Neural cell (in vitro differentiated cells): ENCODE data around the gene KLC4.

Experiments
- CTCF ChIP-seq: fragments of 450-650 bp; IDR thresholded peaks from 2 replicates; pipeline ENCODE4 v1.5.1; 2014; ENCODE audit warnings: antibody characterized with exemption, mild to moderate bottlenecking, moderate library complexity; ENCODE audit not compliant: poor library complexity, severe bottlenecking
- EP300 ChIP-seq: fragments of 450-650 bp; conservative IDR thresholded peaks from 2 replicates; pipeline ENCODE4 v1.6.1; 2014; ENCODE audit warnings: antibody characterized with exemption, mild to moderate bottlenecking, moderate library complexity; ENCODE audit not compliant: poor library complexity, severe bottlenecking
- EZH2 ChIP-seq: fragments of 200-600, 300-800 bp; shearing (Covaris generic), sonication (generic); IDR thresholded peaks from 2 replicates; pipeline ENCODE4 v1.6.1; 2014; ENCODE audit warnings: antibody characterized with exemption, low read length, borderline replicate concordance, mild to moderate bottlenecking; ENCODE audit not compliant: insufficient read depth, poor library complexity, severe bottlenecking
- MXI1 ChIP-seq: fragments of 450-650 bp; conservative IDR thresholded peaks from 2 replicates; pipeline ENCODE4 v1.6.1; 2014; ENCODE audit warnings: antibody characterized with exemption, mild to moderate bottlenecking; ENCODE audit not compliant: poor library complexity, severe bottlenecking
- POLR2AphosphoS5 ChIP-seq: IDR thresholded peaks from 2 replicates; pipeline ENCODE4 v1.6.1; 2012
- RAD21 ChIP-seq: fragments of 450-650 bp; conservative IDR thresholded peaks from 2 replicates; pipeline ENCODE4 v1.6.1; 2014; ENCODE audit warnings: antibody characterized with exemption, mild to moderate bottlenecking, moderate library complexity
- REST ChIP-seq: IDR thresholded peaks from 2 replicates; pipeline ENCODE4 v1.6.1; 2012; ENCODE audit warnings: borderline replicate concordance
- SMC3 ChIP-seq: fragments of 450-650 bp; conservative IDR thresholded peaks from 2 replicates; pipeline ENCODE4 v1.6.1; 2014; ENCODE audit warnings: antibody characterized with exemption, mild to moderate bottlenecking, moderate library complexity; ENCODE audit not compliant: poor library complexity
- TAF1 ChIP-seq: IDR thresholded peaks from 2 replicates; pipeline ENCODE4 v1.6.1; 2012; ENCODE audit warnings: low read depth

GRCh38 chr6:43050981-43051380 lies 8.4 kb upstream of the KLC4 start:
- TF ChIP-seq POLR2AphosphoS5 (no peak), TAF1 (no peak), CTCF (no peak), EZH2 (no peak), SMC3 (no peak), EP300 (no peak), MXI1 (no peak), REST (no peak), RAD21 (no peak)
